Suppressor macrophage treated with lipopolysaccharide for 1 hour (primary cell): ENCODE results near the gene MAP1LC3C.
A peak's percentile ranks its signal among the peaks of the same experiment; 100 is the strongest.
"Not testable (repeated sequence)": the region's sequence is repeated elsewhere in the genome, so short reads cannot be mapped to it uniquely, and the experiment has no call there.

Source experiments
- DNase-seq, 3 donors: peaks; one replicate each; pipeline ENCODE4 v3.0.0-alpha.2; 2020 to 2022

MAP1LC3C gene

DNA sequence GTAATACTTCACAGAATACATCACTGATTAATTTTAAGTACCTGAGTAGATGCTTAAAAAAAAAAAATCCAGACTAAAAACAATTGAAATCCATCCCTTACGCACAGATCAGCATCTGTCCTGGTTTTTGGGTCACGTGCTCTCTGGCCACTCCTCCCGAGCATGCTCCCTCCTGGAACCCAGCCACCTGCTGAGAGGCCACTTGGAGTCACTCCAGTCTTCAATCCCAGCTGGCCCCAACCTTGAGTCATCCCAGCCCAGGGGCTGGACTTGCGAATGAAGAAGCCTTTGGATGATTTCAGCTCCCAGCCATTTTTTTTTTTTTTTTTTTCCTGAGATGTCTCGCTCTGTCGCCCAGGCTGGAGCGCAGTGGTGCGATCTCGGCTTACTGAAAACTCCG, 8.9 kb downstream of the MAP1LC3C start:
- peak in 1 of 3 donors; percentile 15 for DNase-seq

DNA sequence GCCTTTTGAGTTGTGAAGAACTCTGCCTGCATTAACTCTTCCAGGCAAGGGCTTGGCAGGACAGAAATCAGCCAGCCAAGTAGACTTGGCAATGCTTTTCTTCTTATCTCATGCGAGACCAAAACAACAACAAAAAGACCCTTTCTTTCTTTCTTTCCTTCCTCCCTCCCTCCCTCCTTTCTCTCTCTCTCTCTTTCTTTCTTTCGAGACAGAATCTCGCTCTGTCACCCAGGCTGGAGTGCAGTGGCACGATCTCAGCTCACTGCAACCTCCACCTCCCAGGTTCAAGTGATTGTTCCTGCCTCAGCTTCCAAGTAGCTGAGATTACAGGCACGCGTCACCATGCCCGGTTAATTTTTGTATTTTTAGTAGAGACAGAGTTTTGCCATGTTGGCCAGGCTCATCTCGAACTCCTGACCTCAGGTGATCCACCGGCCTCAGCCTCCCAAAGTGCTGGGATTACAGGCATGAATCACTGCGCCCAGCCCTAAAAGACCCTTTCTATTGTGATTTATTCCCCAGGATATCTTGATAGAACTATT, 10.4 kb downstream of the MAP1LC3C start:
- DNase-seq = not testable (repeated sequence)

DNA sequence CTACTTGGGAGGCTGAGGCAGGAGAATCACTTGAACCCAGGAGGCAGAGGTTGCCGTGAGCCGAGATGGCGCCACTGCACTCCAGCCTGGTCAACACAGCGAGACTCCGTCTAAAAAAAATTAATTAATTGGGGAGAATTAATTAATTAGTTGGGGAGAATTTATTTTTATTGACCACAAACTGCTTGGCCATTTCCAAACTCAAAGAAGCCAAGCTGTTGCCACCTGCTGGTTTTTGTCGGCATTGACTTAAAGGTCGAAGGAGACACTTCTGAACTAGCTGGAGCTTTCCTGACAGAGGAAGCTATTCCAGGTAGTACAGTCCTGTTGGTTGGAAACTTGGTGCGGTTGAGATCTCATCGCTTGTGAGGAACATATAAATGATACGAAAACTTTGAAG, 13.1 kb downstream of the MAP1LC3C start:
- DNase-seq = peak; percentile 57 to 73 (median 69)

DNA sequence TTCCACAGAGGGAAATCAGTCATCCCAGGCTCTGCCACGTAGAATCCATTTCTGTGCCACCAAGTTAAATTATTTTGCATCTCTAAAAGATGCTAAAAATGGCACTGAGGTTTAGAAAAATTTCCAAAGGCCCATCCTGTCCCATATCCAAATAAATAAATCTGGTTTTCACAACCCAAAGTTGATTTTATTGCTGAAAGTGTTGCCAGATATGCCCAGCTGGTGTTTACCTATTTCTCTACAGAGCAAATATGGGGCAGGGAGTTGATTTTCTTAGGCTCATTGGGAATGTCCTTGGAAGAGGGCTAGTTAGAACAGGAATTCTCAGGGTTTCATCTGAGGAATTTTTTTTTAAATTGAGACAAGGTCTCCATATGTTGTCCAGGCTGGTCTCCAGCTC, 19.0 kb downstream of the MAP1LC3C start:
- no peak for DNase-seq

DNA sequence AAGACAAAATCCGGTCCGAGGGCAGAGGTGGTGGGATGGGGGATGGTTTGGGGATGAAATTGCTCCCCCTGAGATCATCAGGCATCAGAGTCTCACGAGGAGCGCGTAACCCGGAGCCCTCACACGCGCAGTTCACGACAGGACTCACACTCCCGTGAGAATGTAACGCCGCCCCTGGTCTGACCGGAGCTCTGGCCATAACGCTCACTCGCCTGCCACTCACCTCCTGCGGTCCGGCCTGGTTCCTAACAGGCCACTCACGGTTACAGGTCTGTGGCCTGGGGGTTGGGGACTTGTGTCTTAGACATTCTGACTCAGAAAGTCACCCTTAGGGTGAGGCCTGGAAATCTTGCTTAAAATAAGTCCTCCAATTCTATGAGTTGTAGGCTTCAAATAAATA, 19.8 kb downstream of the MAP1LC3C start:
- DNase-seq = no peak

DNA sequence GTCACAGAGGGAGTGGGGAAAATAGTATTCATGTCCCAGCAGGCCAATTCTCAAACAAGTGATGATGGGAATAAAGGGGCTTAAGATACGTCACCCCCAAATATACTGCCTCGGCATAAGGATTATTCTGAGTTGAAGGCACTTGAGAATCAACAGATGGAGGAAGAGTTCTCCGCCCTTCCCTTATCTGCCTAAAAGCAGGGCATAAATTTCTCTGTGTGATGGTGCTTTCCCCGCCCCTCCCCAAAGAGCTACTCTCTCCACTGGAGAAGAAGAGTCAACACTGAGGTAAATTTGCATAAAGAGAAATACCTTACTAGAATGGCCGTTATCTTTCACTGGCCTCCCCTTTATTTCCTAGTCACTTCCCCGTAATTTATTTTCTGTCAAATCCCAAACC, 22.7 kb downstream of the MAP1LC3C start:
- no peak for DNase-seq

DNA sequence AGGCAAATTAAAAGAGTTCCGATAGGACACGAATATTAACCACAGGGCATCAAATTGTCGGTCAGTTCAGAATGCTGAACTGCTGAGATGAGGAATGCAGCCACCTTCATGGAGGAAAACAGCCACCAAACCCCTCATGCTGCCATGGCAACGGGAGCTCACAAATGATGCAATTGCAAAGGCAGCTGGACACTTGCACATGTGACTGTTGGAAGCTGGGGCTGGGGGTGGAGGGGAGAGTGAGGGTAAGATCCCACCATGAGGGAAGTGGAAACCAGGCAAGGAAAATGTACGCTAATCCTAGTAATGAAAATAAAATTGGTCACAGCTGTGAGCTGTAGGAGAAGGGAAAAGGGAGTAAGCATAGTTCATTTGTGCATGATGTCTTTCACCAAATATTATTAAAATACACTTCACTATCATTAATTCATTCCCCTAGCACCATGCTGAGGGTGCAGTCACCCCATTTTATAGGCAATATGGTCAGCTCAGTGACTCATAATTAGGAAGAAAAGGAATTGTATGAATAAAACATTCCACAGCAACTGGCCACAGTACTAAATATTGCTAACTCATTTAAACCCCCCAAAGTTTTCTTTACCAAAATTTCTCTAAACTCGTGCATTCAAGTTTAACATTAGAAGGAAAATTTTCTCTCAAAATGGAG, 26.1 kb downstream of the MAP1LC3C start:
- no peak for DNase-seq

DNA sequence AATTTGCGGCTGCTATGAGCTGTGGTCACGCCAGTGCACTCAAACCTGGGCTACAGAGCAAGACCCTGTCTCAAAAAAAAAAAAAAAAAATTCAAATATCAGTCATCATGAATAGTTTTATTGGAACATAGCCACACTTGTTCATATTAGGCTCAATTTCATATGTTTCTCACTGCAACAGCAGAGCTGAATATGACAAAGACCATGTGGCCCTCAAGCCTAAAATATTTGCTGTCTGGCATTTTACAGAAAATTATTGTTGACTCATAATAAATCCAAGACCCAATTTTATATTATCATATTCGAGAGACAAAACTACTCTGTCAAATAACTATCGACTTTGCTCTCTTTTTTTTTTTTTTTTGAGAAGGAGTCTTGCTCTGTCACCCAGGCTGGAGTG, 30.3 kb downstream of the MAP1LC3C start:
- DNase-seq = no peak

DNA sequence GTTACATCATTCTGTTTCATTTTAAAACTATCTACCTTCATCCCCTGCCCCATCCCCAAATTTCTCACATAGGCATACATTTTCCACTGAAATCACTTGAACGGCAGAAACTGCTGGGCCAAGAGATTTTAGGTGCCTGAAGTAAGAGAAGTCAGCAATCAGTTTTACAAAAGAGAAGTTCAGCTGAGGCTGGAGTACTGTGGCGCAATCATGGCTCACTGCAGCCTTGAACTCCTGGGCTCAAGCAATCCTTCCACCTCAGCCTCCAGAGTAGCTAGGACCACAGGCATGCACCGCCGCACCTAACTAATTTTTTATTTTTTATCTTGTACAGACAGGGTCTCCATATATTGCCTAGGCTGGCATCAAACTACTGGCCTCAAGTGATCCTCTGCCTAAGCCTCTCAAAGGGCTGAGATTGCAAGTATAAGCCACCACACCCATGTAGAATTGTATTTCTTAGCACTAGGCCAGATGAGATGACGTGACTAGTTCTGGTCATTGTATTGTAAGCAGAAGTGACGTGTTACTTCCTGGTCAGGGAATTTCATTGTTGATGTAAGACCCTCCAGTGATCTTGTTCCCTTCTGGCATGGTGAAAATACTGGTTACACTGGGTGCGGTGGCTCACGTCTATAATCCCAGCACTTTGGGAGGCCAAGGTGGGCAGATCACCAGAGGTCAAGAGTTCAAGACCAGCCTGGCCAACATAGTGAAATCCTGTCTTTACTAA, 34.2 kb downstream of the MAP1LC3C start:
- peak; percentile 75 to 92 (median 91) for DNase-seq

DNA sequence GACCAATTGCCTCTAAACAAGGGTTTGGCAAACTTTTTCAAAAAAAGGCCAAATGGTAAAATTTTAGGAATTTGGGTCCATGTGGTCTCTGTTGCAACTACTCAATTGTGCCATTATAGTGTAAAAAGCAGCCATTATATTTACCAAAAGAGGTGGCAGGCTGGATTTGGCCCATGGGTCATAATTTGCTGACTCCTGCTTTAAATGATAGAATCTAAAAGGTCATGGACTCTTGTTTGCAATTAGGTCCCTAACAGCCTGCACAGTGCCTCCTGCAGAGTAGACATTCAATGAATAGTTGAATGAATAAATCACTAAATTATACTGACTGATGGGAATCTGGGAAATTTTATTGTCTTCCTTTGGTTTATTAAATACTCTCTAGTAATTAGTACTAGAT, 35.2 kb downstream of the MAP1LC3C start:
- DNase-seq = peak in 1 of 3 donors; percentile 27

DNA sequence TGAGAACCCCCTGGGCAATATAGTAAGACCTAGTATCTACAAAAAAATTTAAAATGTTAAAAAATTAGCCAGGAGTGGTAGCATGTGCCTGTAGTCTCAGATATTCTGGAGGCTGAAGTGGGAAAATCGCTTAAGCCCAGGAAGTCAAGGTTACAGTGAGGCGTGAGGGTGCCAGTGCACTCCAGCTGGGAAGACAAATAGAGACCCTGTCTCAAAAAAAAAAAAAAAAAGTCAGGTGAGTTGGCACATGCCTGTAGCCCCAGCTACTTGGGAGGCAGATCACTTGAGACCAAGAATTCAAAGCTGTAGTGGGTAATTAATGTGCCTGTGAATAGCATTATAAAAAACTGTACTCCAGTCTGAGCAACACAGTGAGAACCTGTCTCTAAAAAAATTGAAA, 36.7 kb downstream of the MAP1LC3C start:
- no peak for DNase-seq

DNA sequence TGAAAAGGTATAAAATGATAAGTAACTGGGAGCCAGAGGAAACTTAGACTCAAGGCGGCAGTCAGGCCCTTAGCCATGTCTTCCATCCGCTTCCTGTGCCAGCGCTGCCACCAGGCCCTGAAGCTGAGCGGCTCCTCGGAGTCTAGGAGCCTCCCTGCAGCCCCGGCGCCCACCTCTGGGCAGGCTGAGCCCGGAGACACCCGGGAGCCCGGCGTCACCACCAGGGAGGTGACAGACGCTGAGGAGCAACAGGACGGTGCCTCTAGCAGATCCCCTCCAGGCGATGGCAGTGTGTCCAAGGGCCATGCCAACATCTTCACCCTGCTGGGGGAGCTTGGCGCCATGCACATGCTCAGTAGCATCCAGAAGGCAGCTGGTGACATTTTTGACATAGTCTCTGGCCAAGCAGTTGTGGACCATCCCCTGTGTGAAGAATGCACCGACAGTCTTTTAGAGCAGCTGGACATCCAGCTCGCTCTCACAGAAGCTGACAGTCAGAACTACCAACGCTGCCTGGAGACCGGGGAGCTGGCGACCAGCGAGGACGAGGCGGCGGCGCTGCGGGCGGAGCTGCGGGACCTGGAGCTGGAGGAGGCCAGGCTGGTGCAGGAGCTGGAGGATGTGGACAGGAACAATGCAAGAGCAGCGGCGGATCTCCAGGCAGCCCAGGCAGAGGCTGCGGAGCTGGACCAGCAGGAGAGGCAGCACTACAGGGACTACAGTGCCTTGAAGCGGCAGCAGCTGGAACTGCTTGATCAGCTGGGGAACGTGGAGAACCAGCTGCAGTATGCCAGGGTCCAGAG, 41.0 kb downstream of the MAP1LC3C start, which contains the start of gene BECN2:
Gene BECN2, plus strand, starts transcription at position 76 of the 803 bp plus-strand sequence. Its CDS starts 0 bp downstream, at position 76.
- DNase-seq = no peak

DNA sequence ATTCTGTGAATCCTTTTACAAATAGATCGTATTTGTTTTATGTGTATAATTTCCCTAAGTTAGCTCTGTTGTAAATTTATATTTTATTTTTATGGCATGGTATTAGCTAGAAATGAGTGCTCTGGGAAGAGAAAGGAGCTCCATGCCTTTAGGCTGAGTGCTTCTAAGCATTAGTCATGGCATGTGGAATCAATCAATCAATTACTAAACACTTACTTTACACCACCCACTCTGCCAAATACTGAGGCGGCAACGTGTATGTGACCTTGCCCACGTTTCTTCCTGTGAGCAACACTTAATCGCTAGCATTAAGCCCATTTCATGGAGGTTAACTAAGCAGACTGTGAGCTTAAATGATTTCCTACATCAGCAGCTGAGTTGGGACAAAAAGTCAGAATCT, 48.5 kb downstream of the MAP1LC3C start:
- DNase-seq = no peak

DNA sequence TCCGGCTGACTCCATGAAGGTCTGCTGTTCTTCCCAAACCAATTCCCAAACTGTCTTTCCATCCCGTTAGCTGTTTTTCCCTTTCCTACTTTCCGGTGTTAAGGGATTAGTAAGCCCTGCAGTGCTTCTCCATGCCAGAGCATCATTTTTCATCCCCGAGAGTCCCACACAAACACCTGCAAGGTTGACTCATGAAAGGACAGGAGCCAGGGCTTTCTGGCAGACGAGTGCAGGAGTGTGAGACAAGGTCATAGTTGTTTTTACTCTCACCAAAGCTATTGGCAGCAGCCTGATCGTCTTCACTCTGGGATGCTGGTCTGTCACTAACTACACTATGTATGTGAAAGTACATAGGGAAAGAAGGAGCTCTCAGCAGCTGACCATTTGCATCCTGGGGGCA, 51.5 kb downstream of the MAP1LC3C start:
- no peak for DNase-seq
